HG02840 (cell line): Measurements from ENCODE around the gene ACSS1.

Experiments
- ATAC-seq: cut with Tn5 transposase; IDR thresholded peaks from one replicate; pipeline ENCODE4 v1.9.1; 2021; ENCODE audit warnings: mild to moderate bottlenecking, moderate library complexity, moderate number of reproducible peaks; ENCODE audit not compliant: unreplicated experiment, low FRiP score

Gene ACSS1

DNA sequence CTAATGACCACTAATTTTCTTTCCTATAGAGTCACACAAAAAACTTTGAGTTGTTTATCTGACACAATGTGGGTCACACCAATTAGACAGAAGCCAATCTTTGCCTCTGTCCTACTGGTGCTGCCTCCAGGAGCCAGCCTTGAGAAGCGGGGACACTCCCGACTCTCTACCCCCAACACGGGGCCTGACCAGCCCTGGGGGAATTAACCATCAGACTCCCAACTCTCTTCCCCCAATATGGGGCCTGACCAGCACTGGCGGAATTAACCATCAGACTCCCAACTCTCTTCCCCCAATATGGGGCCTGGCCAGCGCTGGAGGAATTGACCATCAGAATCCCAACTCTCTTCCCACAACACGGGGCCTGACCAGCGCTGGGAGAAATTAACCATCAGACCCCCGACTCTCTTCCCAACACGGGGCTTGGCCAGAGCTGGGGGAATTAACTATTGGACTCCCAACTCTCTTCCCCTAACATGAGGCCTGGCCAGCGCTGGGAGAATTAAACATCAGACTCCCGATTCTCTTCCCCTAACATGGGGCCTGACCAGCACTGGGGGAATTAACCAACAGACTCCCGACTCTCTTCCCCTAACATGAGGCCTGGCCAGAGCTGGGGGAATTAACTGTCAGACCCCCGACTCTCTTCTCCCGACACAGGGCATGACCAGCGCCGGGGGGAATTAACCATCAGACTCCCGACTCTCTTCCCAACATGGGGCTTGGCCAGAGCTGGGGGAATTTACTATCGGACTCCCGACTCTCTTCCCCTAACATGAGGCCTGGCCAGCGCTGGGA, 96.4 kb downstream of the ACSS1 start:
- no peak for ATAC-seq

DNA sequence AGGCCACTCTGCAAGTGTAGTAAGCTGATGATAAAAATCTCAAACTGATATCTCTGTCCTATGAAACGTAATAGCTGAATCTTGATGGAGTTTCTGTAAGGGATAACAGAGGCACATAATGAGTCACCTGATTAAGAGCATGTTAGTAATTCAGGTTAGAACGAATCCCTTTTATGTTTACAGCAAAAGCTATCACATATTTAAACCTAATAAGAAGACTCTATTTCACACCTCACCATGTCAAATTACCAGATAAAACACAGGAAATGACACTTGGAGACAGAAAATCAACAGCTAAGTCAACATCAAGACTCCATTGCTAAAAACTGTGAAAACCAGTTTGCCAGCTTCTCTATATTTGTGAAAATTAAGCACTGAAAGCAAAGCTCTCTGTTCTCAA, 97.1 kb downstream of the ACSS1 start:
- ATAC-seq, result no peak

- no peak for ATAC-seq
Measured at GRCh38 chr20:24960302-24960801, 97.6 kb downstream of the ACSS1 start.

- no peak for ATAC-seq
Measured at GRCh38 chr20:24959591-24960301, 98.2 kb downstream of the ACSS1 start.

- ATAC-seq, result no peak
Measured at GRCh38 chr20:24958506-24959385, 99.2 kb downstream of the ACSS1 start.

DNA sequence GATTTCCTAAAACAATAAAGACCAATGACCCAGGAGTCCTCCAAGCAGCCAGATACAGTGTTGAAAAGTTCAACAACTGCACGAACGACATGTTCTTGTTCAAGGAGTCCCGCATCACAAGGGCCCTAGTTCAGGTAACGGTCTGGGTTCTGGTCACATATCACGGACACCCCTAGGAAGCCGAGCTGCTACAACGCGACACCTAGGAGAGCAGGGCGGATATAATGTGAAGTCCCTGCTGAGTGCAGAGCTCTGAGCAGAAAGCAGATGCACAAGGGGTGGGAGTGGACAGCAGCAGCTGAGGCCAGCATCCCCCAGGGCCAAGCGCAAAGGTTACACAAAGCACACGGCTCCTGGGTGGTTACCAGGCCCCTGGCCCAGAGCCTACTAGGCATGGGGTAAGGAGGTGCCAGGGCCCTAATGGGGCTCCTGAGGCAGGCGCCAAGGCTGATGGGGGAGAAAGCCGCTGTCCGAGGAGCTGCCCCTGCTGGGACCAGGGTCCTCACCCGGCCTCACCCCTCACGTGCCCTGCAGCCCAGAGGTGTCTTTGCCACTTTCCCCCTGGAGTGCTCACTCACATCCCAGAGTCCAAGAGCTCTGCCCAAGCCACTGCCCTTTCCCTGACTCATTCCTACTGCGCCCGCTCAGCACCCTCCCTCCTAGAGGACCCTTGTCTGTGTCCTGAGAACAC, 100.5 kb downstream of the ACSS1 start:
- no peak for ATAC-seq
